SH-SY5Y (cell line): ENCODE measurements around the gene AMER2.

Experiments used
- GATA2 ChIP-seq: IDR thresholded peaks from 2 replicates; pipeline ENCODE4 v1.6.1; 2011; ENCODE audit warnings: mild to moderate bottlenecking, low read depth, low read length
- GATA3 ChIP-seq: IDR thresholded peaks from 2 replicates; pipeline ENCODE4 v1.6.1; 2011; ENCODE audit warnings: low read depth, mild to moderate bottlenecking, low read length, moderate library complexity

- TF ChIP-seq GATA3, result no peak
- TF ChIP-seq GATA2, result no peak
These were observed 15.5 kb upstream of the AMER2 start for GRCh38 chr13:25187596-25187995.
